ENCODE measurements around the gene SEZ6L.

Gene SEZ6L

DNA sequence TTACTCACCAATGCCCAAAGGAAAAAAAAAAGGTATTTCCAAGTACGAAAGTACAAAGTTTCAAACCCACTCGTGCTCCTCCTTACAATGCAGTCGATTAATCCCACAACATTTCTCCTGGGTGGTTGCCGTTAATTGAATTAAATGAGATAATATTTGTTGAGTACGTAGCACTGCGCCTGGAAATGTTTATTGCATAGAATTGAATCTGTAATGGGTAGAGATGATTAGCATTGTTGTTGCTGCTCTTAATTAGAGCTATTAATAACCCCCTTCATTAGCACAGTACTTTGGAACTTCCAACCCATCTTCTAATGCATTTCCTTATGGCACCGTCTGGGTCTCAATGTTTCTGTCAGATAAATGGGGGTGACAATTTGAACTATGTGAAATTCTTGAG is 77.3 kb downstream of the SEZ6L start:
- DNase-seq, result no peak

DNA sequence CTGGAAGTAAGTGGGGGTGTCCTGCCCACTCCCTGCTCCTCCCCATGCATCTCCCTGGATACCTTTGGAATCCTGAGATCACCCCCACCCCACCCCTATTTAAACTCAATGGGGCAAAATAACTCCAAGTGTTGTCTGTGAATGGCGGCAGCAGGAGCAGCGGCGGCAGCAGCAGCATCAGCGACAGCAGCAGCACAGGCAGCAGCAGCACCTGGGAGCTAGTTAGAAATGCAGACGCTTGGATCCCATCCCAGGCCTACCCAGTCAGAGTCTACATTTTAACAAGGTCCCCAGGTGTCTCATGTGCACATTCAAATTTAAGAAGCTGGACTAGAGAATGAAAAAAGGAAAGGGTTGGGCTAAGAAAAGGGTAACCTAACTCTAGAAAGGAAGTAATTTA is 82.6 kb downstream of the SEZ6L start:
- no peak for DNase-seq

- DNase-seq, result peak in 2 of 3 donors; percentile 18 to 42
Observed at GRCh38 chr22:26259510-26259909, 90.2 kb downstream of the SEZ6L start.

- no peak for DNase-seq
Observed at GRCh38 chr22:26264162-26264561, 94.9 kb downstream of the SEZ6L start.

- no peak for DNase-seq
Observed at GRCh38 chr22:26265281-26265680, 96.0 kb downstream of the SEZ6L start.

DNA sequence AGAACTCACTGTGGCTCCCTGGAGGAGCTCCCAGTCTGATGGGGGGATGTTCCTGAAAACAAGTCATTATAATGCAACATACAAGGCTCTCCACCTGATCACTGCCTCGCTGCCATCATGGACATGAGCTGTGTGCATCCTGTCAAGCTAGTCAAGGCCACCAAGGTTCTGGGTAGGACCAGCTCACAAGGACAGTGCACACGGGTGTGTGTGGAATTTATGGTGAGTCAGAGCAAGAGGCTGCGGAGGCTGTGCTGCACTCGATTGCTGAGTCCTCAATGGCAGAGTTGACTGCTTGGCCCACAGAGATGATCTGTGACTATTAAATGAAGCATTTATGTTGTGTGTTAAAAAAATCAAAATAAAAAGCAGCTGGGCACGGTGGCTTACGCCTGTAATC is 96.6 kb downstream of the SEZ6L start:
- DNase-seq, result no peak

- DNase-seq, result no peak
Observed at GRCh38 chr22:26267856-26268255, 98.6 kb downstream of the SEZ6L start.

GRCh38 chr22:26269572-26269971 is 100.3 kb downstream of the SEZ6L start:
- DNase-seq, result no peak

GRCh38 chr22:26271427-26271826 is 102.2 kb downstream of the SEZ6L start:
- DNase-seq, result no peak

- DNase-seq, result no peak
Observed at GRCh38 chr22:26273011-26273675, 103.9 kb downstream of the SEZ6L start.

GRCh38 chr22:26276529-26277160 is 107.4 kb downstream of the SEZ6L start:
- no peak for DNase-seq

DNA sequence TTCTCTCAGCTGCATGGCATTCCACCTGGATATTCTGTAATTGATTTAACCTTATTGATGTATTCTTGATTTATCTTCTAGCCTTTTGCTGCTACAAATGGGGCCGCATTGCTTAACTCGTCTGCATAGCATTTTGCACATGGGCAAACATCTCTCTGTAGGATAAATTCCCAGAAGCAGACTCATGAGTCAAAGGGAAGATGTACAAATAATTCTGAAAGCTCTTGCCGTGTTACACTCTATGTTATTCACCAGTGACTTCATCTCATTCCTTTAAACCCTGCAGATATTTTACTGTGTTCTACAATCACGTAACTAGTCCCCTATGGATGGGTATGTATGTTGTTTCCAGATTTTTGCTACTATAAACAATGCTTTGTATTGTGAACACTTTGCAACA is 112.7 kb downstream of the SEZ6L start:
- no peak for DNase-seq

DNA sequence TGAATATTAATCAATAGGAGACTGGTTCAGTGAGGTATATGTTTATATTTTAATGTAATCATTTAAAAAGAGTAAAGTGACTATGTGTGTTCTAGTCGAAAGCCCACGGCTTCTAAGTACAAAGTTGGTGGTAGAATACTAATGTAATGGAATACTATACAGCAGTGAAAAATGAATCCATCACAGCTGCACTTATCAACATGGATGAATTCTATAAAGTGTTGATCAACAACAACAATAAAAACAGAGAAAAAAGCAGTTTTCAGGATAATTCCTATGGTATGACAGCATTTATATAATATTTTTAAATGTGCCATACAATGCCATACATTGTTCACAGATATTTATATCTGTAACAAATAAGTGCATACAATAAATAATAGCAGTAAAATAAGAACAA is 114.1 kb downstream of the SEZ6L start:
- no peak for DNase-seq

DNA sequence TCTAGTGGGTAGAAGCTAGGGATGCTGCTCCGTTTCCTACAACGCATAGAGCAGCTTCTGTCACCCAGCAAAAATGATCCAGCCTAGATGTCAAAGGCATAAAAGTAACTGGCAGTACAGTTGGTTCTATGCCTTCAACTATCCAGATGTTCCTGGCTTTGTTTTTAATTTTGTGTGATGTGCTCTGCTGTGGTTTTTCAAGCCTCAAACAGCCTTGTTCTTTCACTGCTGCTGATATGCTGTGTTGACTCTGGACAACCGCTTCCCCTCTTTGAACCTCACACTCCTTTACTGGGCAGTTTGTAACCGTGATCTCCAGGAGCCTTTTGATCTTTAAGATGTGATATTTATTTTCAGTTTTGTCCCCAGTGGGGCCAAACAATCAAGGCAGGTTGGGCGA is 116.4 kb downstream of the SEZ6L start:
- DNase-seq, result no peak

DNA sequence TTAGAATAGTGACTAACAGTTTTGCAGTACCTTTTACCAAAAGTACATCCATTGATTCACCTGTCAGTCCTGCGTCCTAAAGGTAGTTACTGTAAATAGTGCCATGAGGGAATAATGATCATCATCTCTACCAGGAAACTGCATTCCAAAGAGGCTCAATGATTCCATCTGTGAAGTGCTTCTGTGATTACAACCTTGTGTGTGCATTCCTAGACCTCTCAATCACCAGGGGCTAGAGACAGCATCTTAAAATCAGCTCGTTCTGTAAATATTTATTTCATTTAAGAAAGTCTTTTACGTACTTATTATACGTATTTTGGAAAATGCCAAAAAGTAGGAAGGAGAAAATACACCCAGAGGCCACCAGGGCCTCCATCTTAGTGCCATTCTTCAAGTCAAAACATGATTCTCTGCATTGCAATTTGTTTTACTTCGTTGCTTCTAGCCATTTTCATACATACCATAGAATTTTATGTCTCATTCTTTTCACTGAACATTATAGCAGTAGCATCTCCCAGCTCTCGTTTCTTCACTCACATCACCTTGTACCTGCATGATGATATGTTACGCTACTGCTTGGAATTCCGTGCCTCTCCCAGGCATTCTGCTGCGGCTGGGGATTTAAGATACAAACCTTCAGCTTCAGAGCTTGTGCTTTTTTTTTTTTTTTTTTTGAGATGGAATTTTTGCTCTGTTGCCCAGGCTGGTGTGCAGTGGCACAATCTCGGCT is 117.0 kb downstream of the SEZ6L start:
- no peak for DNase-seq

DNA sequence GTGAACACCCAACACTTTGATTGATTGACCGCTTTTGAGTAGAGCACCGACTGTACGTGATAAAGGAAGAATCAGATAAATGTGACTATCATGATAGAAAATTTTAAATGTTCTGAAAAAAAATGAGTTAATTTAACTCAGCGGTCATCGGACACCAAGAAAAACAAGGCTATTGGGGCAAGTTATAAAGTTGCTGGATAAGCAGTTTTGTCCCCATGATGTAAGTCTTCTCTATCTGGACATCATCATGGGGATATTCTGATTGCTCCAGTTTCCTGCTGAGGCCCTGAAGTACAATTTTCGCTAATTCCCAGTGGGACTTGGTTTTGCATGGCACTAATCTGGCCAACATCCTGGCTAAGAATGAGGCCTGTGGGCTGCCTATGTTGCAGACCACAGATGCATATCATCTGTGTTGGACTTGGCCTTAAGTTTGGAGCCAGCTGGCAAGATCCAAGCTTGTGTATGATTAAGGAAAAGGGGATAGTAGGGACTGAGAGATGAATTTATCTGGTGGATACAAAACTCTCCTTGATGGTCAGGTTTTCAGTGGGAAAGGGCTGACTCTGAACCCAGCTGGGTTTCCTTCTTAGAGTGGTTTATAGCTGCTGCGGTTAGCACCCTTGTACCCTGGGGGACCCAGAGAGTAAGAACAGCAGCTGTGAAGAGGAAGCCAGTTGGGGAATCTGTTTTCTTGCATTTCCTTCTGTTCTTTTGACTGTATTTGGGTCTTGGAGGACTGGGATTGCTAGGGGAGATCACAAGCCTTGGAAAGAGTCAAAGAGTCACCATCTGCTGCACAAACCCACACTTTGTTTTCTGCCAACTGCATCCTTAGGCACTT is 118.3 kb downstream of the SEZ6L start:
- DNase-seq, result no peak

DNA sequence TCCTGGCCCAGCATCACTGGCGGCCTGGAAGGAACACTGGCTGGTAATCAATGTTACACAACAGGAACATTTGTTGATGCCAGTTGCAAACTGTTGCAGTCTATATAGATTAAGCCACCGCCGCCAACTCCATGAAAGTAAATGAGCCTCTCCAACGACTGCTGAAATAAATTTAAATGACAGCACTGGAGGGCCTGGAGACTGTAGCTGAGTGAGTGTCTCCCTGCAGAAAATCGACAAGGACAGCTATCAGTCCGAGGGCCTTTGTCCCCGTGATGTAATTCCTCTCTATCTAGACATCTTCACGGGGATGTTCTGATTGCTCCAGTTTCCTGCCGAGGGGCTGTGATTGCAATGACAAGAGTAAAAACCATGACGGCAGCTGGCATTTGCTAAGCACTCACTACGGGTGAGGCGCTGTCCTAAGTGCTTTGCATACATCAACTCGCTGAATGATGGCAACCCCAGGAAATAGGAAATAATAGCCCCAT is 120.4 kb downstream of the SEZ6L start:
- no peak for DNase-seq

DNA sequence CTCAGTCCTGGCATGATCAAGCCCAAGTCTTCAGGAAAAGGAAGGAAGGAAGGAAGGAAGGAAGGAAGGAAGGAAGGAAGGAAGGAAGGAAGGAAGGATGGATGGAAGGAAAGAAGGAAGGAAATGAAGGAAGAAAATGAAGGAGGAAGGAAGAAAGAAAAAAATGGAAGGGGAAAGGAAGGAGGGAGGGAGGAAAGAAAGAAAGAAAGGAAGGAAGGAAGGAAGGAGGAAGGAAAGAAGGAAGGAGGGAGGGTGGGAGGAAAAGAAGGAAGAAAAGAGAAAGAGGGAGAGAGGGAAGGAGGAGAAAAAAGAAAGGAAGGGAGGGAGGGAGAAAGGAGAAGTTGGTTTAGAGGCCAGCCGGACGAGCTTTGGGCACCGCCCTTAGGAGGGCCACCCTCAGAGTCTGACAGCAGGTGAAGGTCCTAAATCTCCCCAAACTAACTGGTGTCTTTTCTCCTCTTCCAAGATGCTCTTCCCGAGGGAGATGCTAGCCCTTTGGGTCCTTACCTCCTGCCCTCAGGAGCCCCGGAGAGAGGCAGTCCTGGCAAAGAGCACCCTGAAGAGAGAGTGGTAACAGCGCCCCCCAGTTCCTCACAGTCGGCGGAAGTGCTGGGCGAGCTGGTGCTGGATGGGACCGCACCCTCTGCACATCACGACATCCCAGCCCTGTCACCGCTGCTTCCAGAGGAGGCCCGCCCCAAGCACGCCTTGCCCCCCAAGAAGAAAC is 122.8 kb downstream of the SEZ6L start:
- no peak for DNase-seq

- DNase-seq, result no peak
Observed at GRCh38 chr22:26292667-26292995, 123.4 kb downstream of the SEZ6L start.

DNA sequence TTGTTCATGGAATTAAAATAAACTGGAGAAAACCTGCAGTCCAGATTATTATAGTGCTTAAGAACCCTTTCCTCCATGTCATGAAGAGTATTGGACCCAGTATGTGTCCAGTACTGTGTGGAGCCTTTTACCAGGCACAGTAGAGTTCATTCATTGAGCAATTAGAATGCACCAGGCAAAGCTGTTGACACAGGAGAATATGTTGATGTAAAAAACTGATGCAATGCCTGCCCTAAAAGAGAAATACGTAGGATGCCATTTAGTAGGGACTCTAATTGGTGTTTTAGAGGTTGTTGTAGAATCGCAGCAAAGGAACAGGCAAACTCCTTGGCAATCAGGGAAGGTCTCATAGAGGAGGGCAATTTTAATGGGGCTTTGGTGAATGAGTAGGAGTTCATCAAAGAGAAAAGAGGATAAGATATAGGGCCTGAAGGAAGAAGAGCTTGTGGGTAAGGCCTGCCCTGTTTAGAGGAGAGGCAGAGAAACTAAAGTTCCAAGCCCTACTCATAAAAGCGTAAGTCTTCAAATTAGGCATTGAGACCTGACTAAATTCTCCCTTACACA is 126.4 kb downstream of the SEZ6L start:
- no peak for DNase-seq

- no peak for DNase-seq
Observed at GRCh38 chr22:26298605-26299310, 129.5 kb downstream of the SEZ6L start.

GRCh38 chr22:26302726-26303125 is 133.5 kb downstream of the SEZ6L start:
- DNase-seq, result no peak
